Activated CD4-positive, alpha-beta T cell treated with anti-CD3 and anti-CD28 coated beads, Interleukin-2, Interleukin-6, amounts not matched to agents 100 ng/mL and 50 ng/mL, durations not matched to agents 16 hours and 8 hours (primary cell): ENCODE measurements around the gene CETP.
"Not testable (repeated sequence)": the region's sequence is repeated elsewhere in the genome, so short reads cannot be mapped to it uniquely, and the experiment has no call there.

Experiments used
- DNase-seq: peaks from one replicate; pipeline ENCODE4 v3.0.0-alpha.2; 2020

CETP gene

GRCh38 chr16:56934599-56935145 lies 27.1 kb upstream of the CETP start:
- DNase-seq: not testable (repeated sequence)

GRCh38 chr16:56935201-56935600 lies 26.5 kb upstream of the CETP start:
- no peak for DNase-seq

GRCh38 chr16:56936491-56936890 lies 25.3 kb upstream of the CETP start:
- no peak for DNase-seq

GRCh38 chr16:56936950-56937349 lies 24.8 kb upstream of the CETP start:
- no peak for DNase-seq

GRCh38 chr16:56938664-56939513 lies 22.9 kb upstream of the CETP start:
- peak; percentile 90 for DNase-seq

GRCh38 chr16:56939801-56940200 lies 21.9 kb upstream of the CETP start:
- DNase-seq: no peak

GRCh38 chr16:56941092-56941491 lies 20.7 kb upstream of the CETP start:
- DNase-seq: no peak

GRCh38 chr16:56941856-56942331 lies 19.9 kb upstream of the CETP start:
- no peak for DNase-seq

- no peak for DNase-seq
Observed at GRCh38 chr16:56943761-56944375, 17.9 kb upstream of the CETP start.

- peak; percentile 83 for DNase-seq
Observed at GRCh38 chr16:56944954-56945839, 16.6 kb upstream of the CETP start.

GRCh38 chr16:56945847-56946527 lies 15.8 kb upstream of the CETP start:
- DNase-seq: no peak

GRCh38 chr16:56946767-56947603 lies 14.8 kb upstream of the CETP start:
- DNase-seq: no peak

GRCh38 chr16:56947604-56947995 lies 14.2 kb upstream of the CETP start:
- no peak for DNase-seq

- DNase-seq: no peak
Observed at GRCh38 chr16:56948234-56948633, 13.5 kb upstream of the CETP start.

GRCh38 chr16:56950051-56950450 lies 11.7 kb upstream of the CETP start:
- DNase-seq: no peak

- DNase-seq: no peak
Observed at GRCh38 chr16:56950455-56950854, 11.3 kb upstream of the CETP start.

GRCh38 chr16:56950881-56951771 lies 10.6 kb upstream of the CETP start:
- peak; percentile 73 for DNase-seq

- DNase-seq: no peak
Observed at GRCh38 chr16:56953006-56953405, 8.7 kb upstream of the CETP start.

- no peak for DNase-seq
Observed at GRCh38 chr16:56956076-56956475, 5.7 kb upstream of the CETP start.

GRCh38 chr16:56956756-56957155 lies 5.0 kb upstream of the CETP start:
- no peak for DNase-seq
